ENCODE results near the gene SLC25A12.
"Not testable (repeated sequence)": the region's sequence is repeated elsewhere in the genome, so short reads cannot be mapped to it uniquely, and the experiment has no call there.

Gene SLC25A12

GRCh38 chr2:171822525-171823322 is 71.3 kb downstream of the SLC25A12 start:
- DNase-seq, result peak; percentile 8

GRCh38 chr2:171819453-171819852 is 74.6 kb downstream of the SLC25A12 start:
- no peak for DNase-seq

- no peak for DNase-seq
These were observed 79.2 kb downstream of the SLC25A12 start for GRCh38 chr2:171814883-171815282.

GRCh38 chr2:171814174-171814573 is 79.9 kb downstream of the SLC25A12 start:
- DNase-seq, result no peak

- DNase-seq, result no peak
These were observed 80.3 kb downstream of the SLC25A12 start for GRCh38 chr2:171813729-171814128.

- no peak for DNase-seq
These were observed 80.9 kb downstream of the SLC25A12 start for GRCh38 chr2:171813126-171813525.

- peak; percentile 44 for DNase-seq
These were observed 82.8 kb downstream of the SLC25A12 start for GRCh38 chr2:171811245-171811628.

- no peak for DNase-seq
These were observed 83.4 kb downstream of the SLC25A12 start for GRCh38 chr2:171810422-171811244.

GRCh38 chr2:171808885-171809284 is 85.2 kb downstream of the SLC25A12 start:
- DNase-seq, result not testable (repeated sequence)

- no peak for DNase-seq
These were observed 86.1 kb downstream of the SLC25A12 start for GRCh38 chr2:171807831-171808393.

GRCh38 chr2:171807119-171807518 is 86.9 kb downstream of the SLC25A12 start:
- no peak for DNase-seq

GRCh38 chr2:171804456-171804855 is 89.6 kb downstream of the SLC25A12 start:
- DNase-seq, result no peak

- no peak for DNase-seq
These were observed 90.3 kb downstream of the SLC25A12 start for GRCh38 chr2:171803757-171804156.

GRCh38 chr2:171800639-171801038 is 93.4 kb downstream of the SLC25A12 start:
- DNase-seq, result no peak

- DNase-seq, result peak; percentile 53
These were observed 95.8 kb downstream of the SLC25A12 start for GRCh38 chr2:171798156-171798820.

GRCh38 chr2:171794918-171795317 is 99.1 kb downstream of the SLC25A12 start:
- DNase-seq, result no peak

GRCh38 chr2:171793691-171794678 is 100.1 kb downstream of the SLC25A12 start:
- DNase-seq, result no peak

GRCh38 chr2:171792886-171793580 is 101.0 kb downstream of the SLC25A12 start:
- no peak for DNase-seq

- DNase-seq, result no peak
These were observed 101.9 kb downstream of the SLC25A12 start for GRCh38 chr2:171792157-171792556.

GRCh38 chr2:171791361-171791760 is 102.7 kb downstream of the SLC25A12 start:
- DNase-seq, result no peak

- DNase-seq, result no peak
These were observed 104.1 kb downstream of the SLC25A12 start for GRCh38 chr2:171789956-171790355.

Data from EL (cell line).